GM19023 (cell line): ENCODE data around the gene SH3PXD2B.
"Not testable (repeated sequence)": the region's sequence is repeated elsewhere in the genome, so short reads cannot be mapped to it uniquely, and the experiment has no call there.

ENCODE experiments used
- ATAC-seq: cut with Tn5 transposase; IDR thresholded peaks from one replicate; pipeline ENCODE4 v1.9.1; 2021; ENCODE audit warnings: mild to moderate bottlenecking, moderate library complexity; ENCODE audit not compliant: unreplicated experiment

SH3PXD2B gene

GRCh38 chr5:172403817-172404216, 50.5 kb downstream of the SH3PXD2B start:
- no peak for ATAC-seq

GRCh38 chr5:172403189-172403796, 51.0 kb downstream of the SH3PXD2B start:
- no peak for ATAC-seq

GRCh38 chr5:172402531-172403188, 51.7 kb downstream of the SH3PXD2B start:
- no peak for ATAC-seq

- not testable (repeated sequence) for ATAC-seq
Measured at GRCh38 chr5:172402031-172402430, 52.3 kb downstream of the SH3PXD2B start.

GRCh38 chr5:172399826-172400225, 54.5 kb downstream of the SH3PXD2B start:
- no peak for ATAC-seq

- ATAC-seq: no peak
Measured at GRCh38 chr5:172399336-172399735, 55.0 kb downstream of the SH3PXD2B start.

GRCh38 chr5:172398645-172399044, 55.7 kb downstream of the SH3PXD2B start:
- not testable (repeated sequence) for ATAC-seq

GRCh38 chr5:172396994-172397393, 57.3 kb downstream of the SH3PXD2B start:
- ATAC-seq: not testable (repeated sequence)

- no peak for ATAC-seq
Measured at GRCh38 chr5:172396220-172396619, 58.1 kb downstream of the SH3PXD2B start.

- ATAC-seq: no peak
Measured at GRCh38 chr5:172395483-172395882, 58.8 kb downstream of the SH3PXD2B start.

GRCh38 chr5:172389578-172390112, 64.7 kb downstream of the SH3PXD2B start:
- ATAC-seq: no peak

- ATAC-seq: no peak
Measured at GRCh38 chr5:172388246-172388733, 66.0 kb downstream of the SH3PXD2B start.

GRCh38 chr5:172385707-172386106, 68.6 kb downstream of the SH3PXD2B start:
- ATAC-seq: no peak

GRCh38 chr5:172385010-172385563, 69.2 kb downstream of the SH3PXD2B start:
- no peak for ATAC-seq

- ATAC-seq: no peak
Measured at GRCh38 chr5:172383191-172383802, 71.0 kb downstream of the SH3PXD2B start.

GRCh38 chr5:172380987-172381643, 73.2 kb downstream of the SH3PXD2B start:
- no peak for ATAC-seq

- ATAC-seq: no peak
Measured at GRCh38 chr5:172380301-172380986, 73.9 kb downstream of the SH3PXD2B start.

GRCh38 chr5:172379481-172379880, 74.8 kb downstream of the SH3PXD2B start:
- no peak for ATAC-seq

- no peak for ATAC-seq
Measured at GRCh38 chr5:172377856-172378255, 76.5 kb downstream of the SH3PXD2B start.

- no peak for ATAC-seq
Measured at GRCh38 chr5:172377438-172377837, 76.9 kb downstream of the SH3PXD2B start.
